Brain microvascular endothelial cell (primary cell): ENCODE results near the gene IFT43.
"Not testable (repeated sequence)": the region's sequence is repeated elsewhere in the genome, so short reads cannot be mapped to it uniquely, and the experiment has no call there.

Experiments
- DNase-seq: peaks from one replicate; pipeline ENCODE4 v3.0.0-alpha.2; 2020
- H3K27ac ChIP-seq: fragments of 250-450 bp; sonication (Bioruptor Pico); 2 replicates; pipeline ENCODE4 v1.5.1; 2020; ENCODE audit warnings: mild to moderate bottlenecking, moderate library complexity
- H3K27me3 ChIP-seq: fragments of 250-450 bp; sonication (Bioruptor Pico); replicated peaks from 2 replicates; pipeline ENCODE4 v1.5.1; 2020; ENCODE audit warnings: mild to moderate bottlenecking
- H3K36me3 ChIP-seq: fragments of 250-450 bp; sonication (Bioruptor Pico); replicated peaks from 2 replicates; pipeline ENCODE4 v1.5.1; 2020; ENCODE audit warnings: mild to moderate bottlenecking
- H3K4me3 ChIP-seq: 2 replicates; pipeline ENCODE4 v1.5.1; 2011; ENCODE audit warnings: low read depth, mild to moderate bottlenecking, control low read depth, low read length, moderate library complexity
- CTCF ChIP-seq: IDR thresholded peaks from 2 replicates; pipeline ENCODE4 v1.5.1; 2011; ENCODE audit warnings: low read depth, mild to moderate bottlenecking, moderate library complexity, low read length, control low read depth, inconsistent platforms; ENCODE audit errors: missing control alignments
- in situ Hi-C: cut with HindIII; loops from 2 replicates; pipeline ENCODE4 v1.10.0; 2017; ENCODE audit warnings: low sequenced_read_pairs, low pct_ligation_motif_present

Gene IFT43

GRCh38 chr14:76007852-76008251 lies 22.3 kb downstream of the IFT43 start:
- H3K4me3 ChIP-seq: no peak overlapping the region
- H3K36me3 ChIP-seq: peaks cover 2% of the 10 kb centered on the region
- H3K27ac ChIP-seq: no peak overlapping the region
- TF ChIP-seq CTCF: no peak
- in situ Hi-C loops: no loop called here
- DNase-seq: no peak
- H3K27me3 ChIP-seq: no peaks in the 10 kb centered on the region

GRCh38 chr14:76009627-76010026 lies 24.1 kb downstream of the IFT43 start:
- in situ Hi-C loops, H3K36me3 ChIP-seq, H3K27ac ChIP-seq, H3K4me3 ChIP-seq, H3K27me3 ChIP-seq, DNase-seq: not testable (repeated sequence)

GRCh38 chr14:76011930-76012329 lies 26.4 kb downstream of the IFT43 start:
- peaks cover 6% of the 10 kb centered on the region for H3K36me3 ChIP-seq
- DNase-seq: no peak
- H3K4me3 ChIP-seq: no peak overlapping the region
- in situ Hi-C loops: no loop called here
- TF ChIP-seq CTCF: no peak
- H3K27me3 ChIP-seq: no peaks in the 10 kb centered on the region
- H3K27ac ChIP-seq: no peak overlapping the region

- Histone ChIP-seq H3K27ac (no peak overlapping the region), H3K4me3 (no peak overlapping the region), H3K27me3 (no peaks in the 10 kb centered on the region), H3K36me3 (peaks cover 6% of the 10 kb centered on the region)
- peak; percentile 28 for TF ChIP-seq CTCF
- DNase-seq: peak; percentile 35
- in situ Hi-C loops: no loop called here
Observed at GRCh38 chr14:76012354-76012753, 26.8 kb downstream of the IFT43 start.

GRCh38 chr14:76015191-76015590 lies 29.6 kb downstream of the IFT43 start:
- TF ChIP-seq CTCF: no peak
- H3K27ac ChIP-seq: no peak overlapping the region
- no peak for DNase-seq
- in situ Hi-C loops: no loop called here
- no peaks in the 10 kb centered on the region for H3K27me3 ChIP-seq
- peaks cover 6% of the 10 kb centered on the region for H3K36me3 ChIP-seq
- no peak overlapping the region for H3K4me3 ChIP-seq

GRCh38 chr14:76015668-76016067 lies 30.1 kb downstream of the IFT43 start:
- H3K4me3 ChIP-seq: no peak overlapping the region

More at GRCh38 chr14:76015668-76016067, 30.1 kb downstream of the IFT43 start:
- no peak overlapping the region for H3K27ac ChIP-seq
- peaks cover 6% of the 10 kb centered on the region for H3K36me3 ChIP-seq
- H3K27me3 ChIP-seq: no peaks in the 10 kb centered on the region
- no peak for DNase-seq
- no peak for TF ChIP-seq CTCF
- in situ Hi-C loops: no loop called here
